SU-DHL-6 (cell line): ENCODE results near the gene UBQLN3.

Source experiments
- H2AFZ ChIP-seq: fragments of 200-600 bp; sonication (generic); 2 replicates; pipeline ENCODE4 v1.6.1; 2014; ENCODE audit warnings: low read depth, mild to moderate bottlenecking, moderate library complexity, mixed read lengths, antibody characterized with exemption, low read length; ENCODE audit not compliant: severe bottlenecking
- H3F3A ChIP-seq: fragments of 200-600 bp; shearing (Covaris generic); 2 replicates; pipeline ENCODE4 v1.6.0; 2016; ENCODE audit warnings: antibody characterized with exemption, mild to moderate bottlenecking; ENCODE audit not compliant: insufficient read depth
- H3K27ac ChIP-seq: fragments of 200-600 bp; sonication (generic); 2 replicates; pipeline ENCODE4 v1.5.1; 2016; ENCODE audit warnings: low read depth, mild to moderate bottlenecking, low read length, moderate library complexity, mixed read lengths
- H3K27me3 ChIP-seq: fragments of 200-600 bp; sonication (generic), shearing (Covaris generic); 2 replicates; pipeline ENCODE4 v1.6.0; 2014; ENCODE audit warnings: mild to moderate bottlenecking, low read length
- H3K36me3 ChIP-seq: fragments of 200-600 bp; sonication (generic); 2 replicates; pipeline ENCODE4 v1.6.1; 2014; ENCODE audit warnings: mild to moderate bottlenecking, low read length, mixed read lengths
- H3K4me2 ChIP-seq: fragments of 300-600, 200-600 bp; shearing (Covaris generic), sonication (generic); 2 replicates; pipeline ENCODE4 v1.6.0; 2014; ENCODE audit warnings: low read length, low read depth, mild to moderate bottlenecking; ENCODE audit not compliant: poor library complexity, severe bottlenecking
- H3K4me3 ChIP-seq: fragments of 200-600 bp; sonication (generic); 2 replicates; pipeline ENCODE4 v1.5.1; 2014; ENCODE audit warnings: antibody characterized with exemption, low read length, mild to moderate bottlenecking, mixed read lengths; ENCODE audit not compliant: insufficient read depth, poor library complexity, severe bottlenecking
- H3K79me2 ChIP-seq: fragments of 200-600 bp; sonication (generic); 2 replicates; pipeline ENCODE4 v1.6.1; 2014; ENCODE audit warnings: mild to moderate bottlenecking, low read length, moderate library complexity; ENCODE audit not compliant: insufficient read depth
- H3K9ac ChIP-seq: fragments of 200-600 bp; sonication (generic); 2 replicates; pipeline ENCODE4 v1.7.0; 2014; ENCODE audit warnings: mild to moderate bottlenecking, low read length
- H3K9me2 ChIP-seq: fragments of 200-600 bp; sonication (generic); replicated peaks from 2 replicates; pipeline ENCODE4 v1.6.1; 2014; ENCODE audit warnings: low read length; ENCODE audit not compliant: insufficient read depth
- H3K9me3 ChIP-seq: fragments of 200-600 bp; sonication (generic); 2 replicates; pipeline ENCODE4 v1.6.1; 2014; ENCODE audit warnings: low read length, mixed read lengths; ENCODE audit not compliant: insufficient read depth
- H4K20me1 ChIP-seq: fragments of 200-600 bp; sonication (generic); 2 replicates; pipeline ENCODE4 v1.6.1; 2014; ENCODE audit warnings: low read depth, mild to moderate bottlenecking, antibody characterized with exemption, low read length, moderate library complexity, mixed read lengths
- EZH2phosphoT487 ChIP-seq: fragments of 200-600 bp; sonication (generic), shearing (Covaris generic); conservative IDR thresholded peaks from 2 replicates; pipeline ENCODE4 v1.6.1; 2018; ENCODE audit warnings: mild to moderate bottlenecking, antibody characterized with exemption, low read length, moderate library complexity, mixed read lengths
- TF ChIP-seq, protein P1 (sequence below): fragments of 200-600 bp; sonication (generic); IDR thresholded peaks from one replicate; pipeline ENCODE4 v1.5.1; 2017; ENCODE audit warnings: antibody characterized with exemption, mild to moderate bottlenecking, low read length, moderate library complexity; ENCODE audit not compliant: insufficient read depth, poor library complexity, severe bottlenecking

The UBQLN3 gene

GRCh38 chr11:5488798-5489399 lies 20.9 kb downstream of the UBQLN3 start:
- Histone ChIP-seq H3K9me3 (no peaks in the 10 kb centered on the region), H4K20me1 (no peaks in the 10 kb centered on the region), H3K36me3 (no peaks in the 10 kb centered on the region), H3K9me2 (no peaks in the 10 kb centered on the region), H3K9ac (no peak overlapping the region), H3K4me3 (no peak overlapping the region), H3K79me2 (no peaks in the 10 kb centered on the region), H3K27ac (no peak overlapping the region), H3F3A (no peaks in the 10 kb centered on the region), H2AFZ (no peak overlapping the region), H3K27me3 (no peaks in the 10 kb centered on the region), H3K4me2 (no peak overlapping the region)
- TF ChIP-seq EZH2phosphoT487 = no peak
- TF ChIP-seq, protein P1, sequence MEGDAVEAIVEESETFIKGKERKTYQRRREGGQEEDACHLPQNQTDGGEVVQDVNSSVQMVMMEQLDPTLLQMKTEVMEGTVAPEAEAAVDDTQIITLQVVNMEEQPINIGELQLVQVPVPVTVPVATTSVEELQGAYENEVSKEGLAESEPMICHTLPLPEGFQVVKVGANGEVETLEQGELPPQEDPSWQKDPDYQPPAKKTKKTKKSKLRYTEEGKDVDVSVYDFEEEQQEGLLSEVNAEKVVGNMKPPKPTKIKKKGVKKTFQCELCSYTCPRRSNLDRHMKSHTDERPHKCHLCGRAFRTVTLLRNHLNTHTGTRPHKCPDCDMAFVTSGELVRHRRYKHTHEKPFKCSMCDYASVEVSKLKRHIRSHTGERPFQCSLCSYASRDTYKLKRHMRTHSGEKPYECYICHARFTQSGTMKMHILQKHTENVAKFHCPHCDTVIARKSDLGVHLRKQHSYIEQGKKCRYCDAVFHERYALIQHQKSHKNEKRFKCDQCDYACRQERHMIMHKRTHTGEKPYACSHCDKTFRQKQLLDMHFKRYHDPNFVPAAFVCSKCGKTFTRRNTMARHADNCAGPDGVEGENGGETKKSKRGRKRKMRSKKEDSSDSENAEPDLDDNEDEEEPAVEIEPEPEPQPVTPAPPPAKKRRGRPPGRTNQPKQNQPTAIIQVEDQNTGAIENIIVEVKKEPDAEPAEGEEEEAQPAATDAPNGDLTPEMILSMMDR = no peak

DNA sequence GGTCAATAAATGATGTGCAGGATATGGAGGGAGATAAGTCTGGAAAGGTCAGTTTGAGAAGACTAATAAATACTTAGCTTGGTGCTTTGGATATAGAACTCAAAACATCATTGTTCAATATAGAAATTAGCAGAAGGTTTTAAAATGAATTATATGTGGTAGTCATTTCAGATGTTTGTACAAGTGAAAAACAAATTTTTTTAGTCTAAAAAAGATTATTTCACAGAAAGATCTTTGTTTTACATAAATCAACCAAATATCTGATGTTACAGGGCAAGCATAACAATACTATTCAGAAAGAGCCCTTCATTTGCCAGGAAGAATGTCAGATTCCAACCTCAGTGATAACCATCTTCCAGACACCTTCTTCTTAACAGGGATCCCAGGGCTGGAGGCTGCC lies 21.4 kb downstream of the UBQLN3 start, which contains the start of gene OR52D1:
OR52D1 (plus strand) TSS at position 301 of the 400 bp plus-strand sequence; CDS start at position 323, 22 bp downstream.
- H3K9ac ChIP-seq = no peak within 1 kb of the TSS
- TF ChIP-seq EZH2phosphoT487 = no peak
- TF ChIP-seq, protein P1 = no peak

DNA sequence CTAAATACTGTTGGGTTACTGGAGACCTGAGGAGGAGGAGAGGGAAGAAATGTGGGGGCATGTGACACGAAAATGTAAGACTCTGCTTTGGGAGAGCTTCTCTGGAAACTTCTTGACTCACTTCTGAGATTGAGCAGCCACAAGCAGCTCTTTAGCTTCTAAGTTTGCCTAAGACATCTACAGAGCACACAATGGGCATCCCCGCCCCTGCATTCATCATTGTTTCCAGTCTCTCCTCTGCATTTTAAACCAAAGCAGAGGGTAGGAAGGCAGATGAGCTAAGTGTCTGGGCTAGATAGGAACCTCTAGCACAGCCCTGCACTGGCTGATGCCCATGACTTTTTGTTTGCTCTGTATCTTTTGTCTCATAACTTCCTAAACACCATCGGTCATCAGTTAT lies 23.3 kb downstream of the UBQLN3 start:
- no peak overlapping the region for H3K4me2 ChIP-seq
- no peaks in the 10 kb centered on the region for H3K36me3 ChIP-seq
- no peaks in the 10 kb centered on the region for H3K79me2 ChIP-seq

More for the DNA sequence above, 21.4 kb downstream of the UBQLN3 start, which contains the start of gene OR52D1:
- Histone ChIP-seq H4K20me1 (no peaks in the 10 kb centered on the region), H3K27me3 (no peaks in the 10 kb centered on the region), H3K4me3 (no peak within 1 kb of the TSS), H3K9me3 (no peaks in the 10 kb centered on the region), H2AFZ (no peak within 1 kb of the TSS), H3K79me2 (no peaks in the 10 kb centered on the region), H3K27ac (no peak within 1 kb of the TSS), H3K9me2 (no peaks in the 10 kb centered on the region), H3F3A (no peaks in the 10 kb centered on the region), H3K36me3 (no peaks in the 10 kb centered on the region), H3K4me2 (no peak within 1 kb of the TSS)

More for the DNA sequence above, 23.3 kb downstream of the UBQLN3 start:
- TF ChIP-seq EZH2phosphoT487 = no peak
- TF ChIP-seq, protein P1 = no peak
- Histone ChIP-seq H3K9me3 (no peaks in the 10 kb centered on the region), H3F3A (no peaks in the 10 kb centered on the region), H3K4me3 (no peak overlapping the region), H3K9me2 (no peaks in the 10 kb centered on the region), H3K27me3 (no peaks in the 10 kb centered on the region), H4K20me1 (no peaks in the 10 kb centered on the region), H3K27ac (no peak overlapping the region), H2AFZ (no peak overlapping the region), H3K9ac (no peak overlapping the region)
